Muscle of leg (tissue), 11 donors: ENCODE results near the gene PCDH9. TPM values are rescaled to one million over a fixed set of nuclear protein-coding genes. Genes with fewer than 3 reads are reported as not detected.

Source experiments
- DNase-seq: peaks from one replicate; pipeline ENCODE4 v3.0.0; 2013
- H3K27ac ChIP-seq: one replicate; pipeline ENCODE4 v1.5.1; 2013; ENCODE audit warnings: mild to moderate bottlenecking, low read length, control low read depth
- H3K27me3 ChIP-seq: one replicate; pipeline ENCODE4 v1.6.1; 2013; ENCODE audit warnings: low read length; ENCODE audit not compliant: control insufficient read depth, insufficient read depth
- H3K36me3 ChIP-seq: one replicate; pipeline ENCODE4 v1.6.1; 2013; ENCODE audit warnings: low read length; ENCODE audit not compliant: control insufficient read depth, insufficient read depth
- H3K4me1 ChIP-seq: one replicate; pipeline ENCODE4 v1.6.1; 2013; ENCODE audit warnings: low read length; ENCODE audit not compliant: control insufficient read depth, insufficient read depth
- H3K4me3 ChIP-seq: one replicate; pipeline ENCODE4 v1.5.1; 2013; ENCODE audit warnings: low read length, control low read depth
- H3K9me3 ChIP-seq: replicated peaks from 2 replicates; pipeline ENCODE4 v1.6.1; 2013; ENCODE audit warnings: low read depth, low read length; ENCODE audit not compliant: control insufficient read depth
- WGBS: methylation state at CpG from one replicate; pipeline ENCODE4 v1.1.5; 2013; ENCODE audit warnings: missing lambda C conversion rate; ENCODE audit not compliant: insufficient coverage; 5-methylcytosine and 5-hydroxymethylcytosine counted together
- polyA plus RNA-seq, 8 donors: library from polyadenylated mRNA; unstranded; fragments of 120-200 nt; gene quantifications; one replicate each; pipeline versions ENCODE4 v1.2.1 to v1.2.3, GENCODE V29; 2013; ENCODE audit warnings: inconsistent platforms in 1 of 8, low replicate concordance in 1 of 8; ENCODE audit not compliant: insufficient read length in 8 of 8, insufficient read depth in 1 of 8
- total RNA-seq: library from RNA; stranded (reverse); fragments of 120-200 nt; gene quantifications from one replicate; pipeline ENCODE4 v1.2.4, GENCODE V29; 2013

Gene PCDH9
- total and polyA plus RNA-seq, 9 donors = 1.7 to 8.3 (median 3.1) TPM

GRCh38 chr13:66967811-66968597 is 262.1 kb downstream of the PCDH9 start:
- no peaks in the 10 kb centered on the region for H3K4me1 ChIP-seq
- 100% methylated on average over 1 of the region's 3 CpGs for WGBS
- H3K36me3 ChIP-seq = no peaks in the 10 kb centered on the region
- no peak overlapping the region for H3K27ac ChIP-seq
- DNase-seq = no peak
- no peaks in the 10 kb centered on the region for H3K9me3 ChIP-seq
- no peaks in the 10 kb centered on the region for H3K27me3 ChIP-seq
- H3K4me3 ChIP-seq = no peak overlapping the region

GRCh38 chr13:66965181-66965580 is 265.0 kb downstream of the PCDH9 start:
- Histone ChIP-seq H3K27ac (no peak overlapping the region), H3K4me3 (no peak overlapping the region), H3K9me3 (no peaks in the 10 kb centered on the region), H3K4me1 (no peaks in the 10 kb centered on the region), H3K36me3 (no peaks in the 10 kb centered on the region), H3K27me3 (no peaks in the 10 kb centered on the region)
- 64% methylated on average over 1 of the region's 1 CpG for WGBS
- peak; percentile 4 for DNase-seq

- Histone ChIP-seq H3K4me1 (no peaks in the 10 kb centered on the region), H3K27ac (no peak overlapping the region), H3K9me3 (no peaks in the 10 kb centered on the region), H3K36me3 (no peaks in the 10 kb centered on the region), H3K4me3 (no peak overlapping the region), H3K27me3 (no peaks in the 10 kb centered on the region)
- WGBS = no CpG with 5 or more reads among the region's 4 CpGs
- DNase-seq = no peak
These were observed 267.2 kb downstream of the PCDH9 start for GRCh38 chr13:66962953-66963352.

- no peaks in the 10 kb centered on the region for H3K4me1 ChIP-seq
- H3K27me3 ChIP-seq = no peaks in the 10 kb centered on the region
- H3K4me3 ChIP-seq = no peak overlapping the region
- no peak for DNase-seq
- WGBS = no CpG with 5 or more reads among the region's 3 CpGs
- H3K9me3 ChIP-seq = no peaks in the 10 kb centered on the region
- no peaks in the 10 kb centered on the region for H3K36me3 ChIP-seq
- H3K27ac ChIP-seq = no peak overlapping the region
These were observed 271.5 kb downstream of the PCDH9 start for GRCh38 chr13:66958611-66959010.

DNA sequence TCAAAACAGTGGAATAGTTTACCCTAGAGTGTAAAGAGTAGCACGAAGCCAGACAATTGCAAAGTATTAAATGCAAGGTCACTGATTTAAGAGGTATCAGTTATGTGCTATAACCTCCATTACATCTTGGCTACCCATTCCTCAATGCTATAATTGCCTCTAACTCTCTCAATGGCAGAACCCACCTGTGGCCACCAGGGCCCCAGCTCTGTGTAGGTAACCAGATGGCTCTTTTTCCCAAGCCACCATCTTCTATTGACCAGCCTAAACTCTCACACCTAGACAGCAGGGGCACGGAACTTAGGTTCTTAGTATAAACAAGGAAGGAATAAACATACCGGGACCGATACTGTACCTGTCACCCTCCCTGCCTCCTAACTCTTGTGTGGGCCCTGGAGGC is 277.6 kb downstream of the PCDH9 start:
- WGBS = 100% methylated on average over 2 of the region's 4 CpGs
- Histone ChIP-seq H3K4me3 (no peak overlapping the region), H3K9me3 (no peaks in the 10 kb centered on the region), H3K36me3 (no peaks in the 10 kb centered on the region), H3K27me3 (no peaks in the 10 kb centered on the region), H3K4me1 (no peaks in the 10 kb centered on the region), H3K27ac (no peak overlapping the region)
- DNase-seq = no peak

- H3K27me3 ChIP-seq = no peaks in the 10 kb centered on the region
- no peak overlapping the region for H3K27ac ChIP-seq
- no peaks in the 10 kb centered on the region for H3K9me3 ChIP-seq
- no peak overlapping the region for H3K4me3 ChIP-seq
- DNase-seq = no peak
- no peaks in the 10 kb centered on the region for H3K36me3 ChIP-seq
- H3K4me1 ChIP-seq = no peaks in the 10 kb centered on the region
- WGBS = no CpG with 5 or more reads among the region's 2 CpGs
These were observed 278.7 kb downstream of the PCDH9 start for GRCh38 chr13:66951426-66951825.

DNA sequence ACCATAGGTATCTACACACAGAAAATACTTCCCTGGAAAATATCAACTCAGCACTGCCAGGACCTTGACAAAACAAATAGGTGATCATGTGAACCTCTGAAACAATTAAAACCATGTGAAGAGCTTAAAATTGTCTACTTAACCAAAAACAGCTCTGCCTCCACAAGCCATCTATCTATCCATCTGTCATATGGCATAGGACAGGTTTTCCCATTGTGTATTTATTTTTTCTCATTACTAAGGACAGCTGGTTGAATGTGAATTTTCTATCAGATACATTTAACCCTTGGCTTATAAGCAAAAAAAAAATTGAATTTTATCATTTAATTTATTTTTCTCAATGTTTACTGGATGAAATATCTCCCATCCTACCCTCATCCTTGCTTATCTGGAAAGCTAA is 279.5 kb downstream of the PCDH9 start:
- H3K4me1 ChIP-seq = no peaks in the 10 kb centered on the region
- no peaks in the 10 kb centered on the region for H3K9me3 ChIP-seq
- H3K27me3 ChIP-seq = no peaks in the 10 kb centered on the region
- no peak for DNase-seq
- H3K27ac ChIP-seq = no peak overlapping the region
- no peaks in the 10 kb centered on the region for H3K36me3 ChIP-seq
- no peak overlapping the region for H3K4me3 ChIP-seq

- Histone ChIP-seq H3K27me3 (no peaks in the 10 kb centered on the region), H3K36me3 (no peaks in the 10 kb centered on the region), H3K4me1 (no peaks in the 10 kb centered on the region), H3K27ac (no peak overlapping the region), H3K9me3 (no peaks in the 10 kb centered on the region), H3K4me3 (no peak overlapping the region)
- WGBS = no CpG with 5 or more reads among the region's 6 CpGs
- no peak for DNase-seq
These were observed 281.2 kb downstream of the PCDH9 start for GRCh38 chr13:66948910-66949309.

DNA sequence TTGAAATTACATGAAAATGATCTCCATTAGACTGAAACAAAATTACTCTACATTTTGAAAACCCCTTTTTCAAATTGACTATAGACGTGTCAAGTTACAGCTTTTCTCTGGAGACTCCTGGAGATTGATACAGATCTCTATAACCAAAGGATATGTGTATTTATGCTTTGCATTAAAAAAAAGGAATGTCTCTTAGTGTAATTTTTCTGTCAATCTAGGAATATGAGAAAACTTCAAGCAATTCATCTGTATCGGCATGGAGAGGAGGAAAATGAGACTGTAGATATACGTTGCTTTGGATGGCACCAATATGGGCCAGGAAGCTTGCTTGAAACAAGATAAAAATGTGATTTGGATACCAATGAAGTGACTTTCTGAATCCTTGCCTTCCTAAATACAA is 286.6 kb downstream of the PCDH9 start:
- DNase-seq = no peak
- whole genome bisulfite sequencing = no CpG with 5 or more reads among the region's 3 CpGs
- Histone ChIP-seq H3K9me3 (no peaks in the 10 kb centered on the region), H3K4me1 (no peaks in the 10 kb centered on the region), H3K27ac (no peak overlapping the region), H3K27me3 (no peaks in the 10 kb centered on the region), H3K36me3 (no peaks in the 10 kb centered on the region), H3K4me3 (no peak overlapping the region)

- no peak overlapping the region for H3K4me3 ChIP-seq
- H3K27ac ChIP-seq = no peak overlapping the region
- no peaks in the 10 kb centered on the region for H3K9me3 ChIP-seq
- no CpG with 5 or more reads among the region's 4 CpGs for WGBS
- no peak for DNase-seq
- no peaks in the 10 kb centered on the region for H3K27me3 ChIP-seq
- no peaks in the 10 kb centered on the region for H3K4me1 ChIP-seq
- no peaks in the 10 kb centered on the region for H3K36me3 ChIP-seq
These were observed 290.0 kb downstream of the PCDH9 start for GRCh38 chr13:66940113-66940512.

DNA sequence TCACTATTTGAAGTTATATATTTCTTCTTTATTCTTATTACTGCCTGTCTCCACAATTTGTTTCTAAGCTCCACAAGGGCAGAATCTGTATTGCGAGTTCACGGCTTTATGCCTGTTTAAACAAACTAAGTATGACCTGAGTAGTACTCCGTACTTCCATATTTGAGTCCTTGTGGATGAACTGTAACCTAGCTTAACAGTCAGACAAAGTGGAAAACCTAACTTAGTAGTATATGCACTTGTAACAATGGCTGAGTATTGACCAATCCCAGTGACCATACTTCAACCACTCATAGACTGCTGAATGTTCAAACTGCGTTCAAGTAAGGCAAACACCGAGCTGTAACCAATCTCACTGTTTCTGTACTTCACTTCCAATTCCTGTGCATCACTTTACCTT is 292.7 kb downstream of the PCDH9 start:
- no CpG with 5 or more reads among the region's 5 CpGs for WGBS

More for the DNA sequence above, 292.7 kb downstream of the PCDH9 start:
- H3K9me3 ChIP-seq = no peaks in the 10 kb centered on the region
- no peak overlapping the region for H3K4me3 ChIP-seq
- no peaks in the 10 kb centered on the region for H3K36me3 ChIP-seq
- H3K27me3 ChIP-seq = no peaks in the 10 kb centered on the region
- no peak for DNase-seq
- no peak overlapping the region for H3K27ac ChIP-seq
- H3K4me1 ChIP-seq = no peaks in the 10 kb centered on the region
